ENCODE measurements around the gene IGSF3.
"Not testable (repeated sequence)": the region's sequence is repeated elsewhere in the genome, so short reads cannot be mapped to it uniquely, and the experiment has no call there.

DNA sequence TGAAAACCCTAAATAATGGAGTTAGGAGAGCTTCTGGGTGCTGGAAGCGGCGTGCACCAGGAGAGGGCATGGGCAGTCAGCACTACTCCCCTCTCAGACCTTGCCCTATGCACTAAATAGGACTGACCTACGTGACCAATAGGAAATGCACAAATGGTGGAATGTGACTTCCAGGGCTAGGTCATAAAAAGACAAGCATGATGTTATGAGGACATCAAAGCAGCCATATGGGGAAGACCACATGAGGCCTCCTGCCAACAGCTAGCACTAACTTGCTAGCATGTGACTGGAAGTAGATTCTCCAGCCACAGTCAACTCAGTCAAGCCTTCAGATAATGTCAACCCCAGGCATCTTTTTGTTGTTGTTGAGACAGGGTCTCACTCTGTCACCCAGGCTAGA is 47.1 kb downstream of the IGSF3 start:
- TF ChIP-seq, protein P1, sequence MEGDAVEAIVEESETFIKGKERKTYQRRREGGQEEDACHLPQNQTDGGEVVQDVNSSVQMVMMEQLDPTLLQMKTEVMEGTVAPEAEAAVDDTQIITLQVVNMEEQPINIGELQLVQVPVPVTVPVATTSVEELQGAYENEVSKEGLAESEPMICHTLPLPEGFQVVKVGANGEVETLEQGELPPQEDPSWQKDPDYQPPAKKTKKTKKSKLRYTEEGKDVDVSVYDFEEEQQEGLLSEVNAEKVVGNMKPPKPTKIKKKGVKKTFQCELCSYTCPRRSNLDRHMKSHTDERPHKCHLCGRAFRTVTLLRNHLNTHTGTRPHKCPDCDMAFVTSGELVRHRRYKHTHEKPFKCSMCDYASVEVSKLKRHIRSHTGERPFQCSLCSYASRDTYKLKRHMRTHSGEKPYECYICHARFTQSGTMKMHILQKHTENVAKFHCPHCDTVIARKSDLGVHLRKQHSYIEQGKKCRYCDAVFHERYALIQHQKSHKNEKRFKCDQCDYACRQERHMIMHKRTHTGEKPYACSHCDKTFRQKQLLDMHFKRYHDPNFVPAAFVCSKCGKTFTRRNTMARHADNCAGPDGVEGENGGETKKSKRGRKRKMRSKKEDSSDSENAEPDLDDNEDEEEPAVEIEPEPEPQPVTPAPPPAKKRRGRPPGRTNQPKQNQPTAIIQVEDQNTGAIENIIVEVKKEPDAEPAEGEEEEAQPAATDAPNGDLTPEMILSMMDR (IDR thresholded peaks at IDR 0.05; ENCODE audit: insufficient read depth, low read length), result not testable (repeated sequence)
- TF ChIP-seq POLR2AphosphoS5 (IDR thresholded peaks at IDR 0.05; ENCODE audit: low read depth), result not testable (repeated sequence)
